Neural progenitor cell (in vitro differentiated cells): ENCODE data around the gene DMKN. TPM values are rescaled to one million over a fixed set of nuclear protein-coding genes. Genes with fewer than 3 reads are reported as not detected.

Experiments
- DNase-seq: peaks from one replicate; pipeline ENCODE4 v3.0.0-alpha.2; 2016; ENCODE audit warnings: low spot score
- H2AFZ ChIP-seq: fragments of 200-600 bp; sonication (generic); replicated peaks from 2 replicates; pipeline ENCODE4 v1.6.1; 2016; ENCODE audit warnings: antibody characterized with exemption
- H3F3A ChIP-seq: fragments of 200-600 bp; sonication (generic); 2 replicates; pipeline ENCODE4 v1.6.1; 2016; ENCODE audit warnings: antibody characterized with exemption, low read depth
- H3K27ac ChIP-seq: fragments of 200-600 bp; sonication (generic); 2 replicates; pipeline ENCODE4 v1.5.1; 2016; ENCODE audit warnings: mild to moderate bottlenecking
- H3K27me3 ChIP-seq: fragments of 200-600 bp; sonication (generic); 2 replicates; pipeline ENCODE4 v1.6.1; 2016; ENCODE audit warnings: mild to moderate bottlenecking, moderate library complexity
- H3K36me3 ChIP-seq: fragments of 200-600 bp; sonication (generic); 2 replicates; pipeline ENCODE4 v1.5.1; 2016
- H3K4me1 ChIP-seq: fragments of 200-600 bp; sonication (generic); 2 replicates; pipeline ENCODE4 v1.6.1; 2016; ENCODE audit warnings: mixed run types
- H3K4me2 ChIP-seq: fragments of 200-600 bp; sonication (generic); 2 replicates; pipeline ENCODE4 v1.6.1; 2016
- H3K4me3 ChIP-seq: fragments of 200-600 bp; sonication (generic); 2 replicates; pipeline ENCODE4 v1.5.1; 2016
- H3K79me2 ChIP-seq: fragments of 200-600 bp; sonication (generic); 2 replicates; pipeline ENCODE4 v1.6.1; 2016; ENCODE audit warnings: low read depth
- H3K9ac ChIP-seq: fragments of 200-600 bp; sonication (generic); 2 replicates; pipeline ENCODE4 v1.6.1; 2016
- H3K9me3 ChIP-seq: fragments of 200-600 bp; sonication (generic); 2 replicates; pipeline ENCODE4 v1.5.1; 2016; ENCODE audit warnings: low read depth
- H4K20me1 ChIP-seq: fragments of 200-600 bp; sonication (generic); 2 replicates; pipeline ENCODE4 v1.6.1; 2016; ENCODE audit warnings: low read depth
- H3K27ac Mint-ChIP-seq: 3 replicates; pipeline ENCODE4 v1.8.0; 2021; ENCODE audit warnings: mixed read lengths
- H3K27me3 Mint-ChIP-seq: 2 replicates; pipeline ENCODE4 v1.8.0; 2022; ENCODE audit warnings: low read depth, mild to moderate bottlenecking, inconsistent platforms, moderate library complexity, mixed read lengths; ENCODE audit not compliant: insufficient read depth
- H3K36me3 Mint-ChIP-seq: 3 replicates; pipeline ENCODE4 v1.8.0; 2021; ENCODE audit warnings: mixed read lengths
- H3K4me1 Mint-ChIP-seq: 3 replicates; pipeline ENCODE4 v1.8.0; 2021; ENCODE audit warnings: mixed read lengths
- H3K4me3 Mint-ChIP-seq: 3 replicates; pipeline ENCODE4 v1.8.0; 2021; ENCODE audit warnings: mild to moderate bottlenecking, moderate library complexity, mixed read lengths
- H3K9me3 Mint-ChIP-seq: 3 replicates; pipeline ENCODE4 v1.8.0; 2020; ENCODE audit warnings: mixed read lengths
- CTCF ChIP-seq: fragments of 200-600 bp; sonication (generic); IDR thresholded peaks from 2 replicates; pipeline ENCODE4 v1.5.1; 2017; ENCODE audit warnings: antibody characterized with exemption, mild to moderate bottlenecking
- EZH2 ChIP-seq: fragments of 200-600 bp; sonication (generic); IDR thresholded peaks from 2 replicates; pipeline ENCODE4 v1.6.1; 2017; ENCODE audit warnings: antibody characterized with exemption, mild to moderate bottlenecking, moderate library complexity
- EZH2phosphoT487 ChIP-seq: fragments of 200-600 bp; sonication (generic); IDR thresholded peaks from 2 replicates; pipeline ENCODE4 v1.6.1; 2017; ENCODE audit warnings: antibody characterized with exemption
- total RNA-seq: library from RNA; depleted of rRNA; stranded (reverse); fragments of >200 nt; gene quantifications from 2 replicates; pipeline ENCODE4 v1.2.3, GENCODE V29; 2015; ENCODE audit warnings: low replicate concordance

The DMKN gene
- total RNA-seq, 1 donor from 2014 or later, result 175 TPM

GRCh38 chr19:35552534-35553384 is 39.3 kb upstream of the DMKN start:
- Histone ChIP-seq H3F3A (peaks cover 11% of the 10 kb centered on the region), H3K9ac (no peak overlapping the region), H3K4me1 (no peaks in the 10 kb centered on the region), H3K36me3 (no peaks in the 10 kb centered on the region), H3K4me2 (no peak overlapping the region), H3K79me2 (no peaks in the 10 kb centered on the region), H2AFZ (no peak overlapping the region), H3K9me3 (no peaks in the 10 kb centered on the region), H3K27ac (no peak overlapping the region), H3K4me3 (no peak overlapping the region), H3K27me3 (peaks cover 22% of the 10 kb centered on the region), H4K20me1 (peaks cover 7% of the 10 kb centered on the region)
- H3K9me3 Mint-ChIP-seq, result no peaks in the 10 kb centered on the region
- H3K4me3 Mint-ChIP-seq, result no peak overlapping the region
- H3K27ac Mint-ChIP-seq, result no peak overlapping the region
- H3K27me3 Mint-ChIP-seq, result peaks cover 15% of the 10 kb centered on the region
- H3K4me1 Mint-ChIP-seq, result peaks cover 17% of the 10 kb centered on the region
- peaks cover 3% of the 10 kb centered on the region for H3K36me3 Mint-ChIP-seq
- no peak for DNase-seq
- TF ChIP-seq EZH2phosphoT487, result no peak
- TF ChIP-seq EZH2, result no peak
- no peak for TF ChIP-seq CTCF

GRCh38 chr19:35551091-35551810 is 37.8 kb upstream of the DMKN start:
- Mint-ChIP-seq H3K27ac (no peak overlapping the region), H3K36me3 (peaks cover 3% of the 10 kb centered on the region), H3K27me3 (peaks cover 11% of the 10 kb centered on the region), H3K4me3 (no peak overlapping the region), H3K4me1 (peaks cover 25% of the 10 kb centered on the region), H3K9me3 (no peaks in the 10 kb centered on the region)
- DNase-seq, result no peak
- Histone ChIP-seq H3K4me1 (peaks cover 4% of the 10 kb centered on the region), H3K36me3 (no peaks in the 10 kb centered on the region), H3K27ac (no peak overlapping the region), H3K4me3 (no peak overlapping the region), H3F3A (no peaks in the 10 kb centered on the region), H3K79me2 (peaks cover 12% of the 10 kb centered on the region), H3K9ac (no peak overlapping the region), H3K9me3 (no peaks in the 10 kb centered on the region), H4K20me1 (peaks cover 16% of the 10 kb centered on the region), H2AFZ (no peak overlapping the region), H3K4me2 (no peak overlapping the region), H3K27me3 (peaks cover 8% of the 10 kb centered on the region)
- TF ChIP-seq EZH2, result no peak
- TF ChIP-seq EZH2phosphoT487, result no peak
- no peak for TF ChIP-seq CTCF

GRCh38 chr19:35549879-35550523 is 36.6 kb upstream of the DMKN start:
- H3K27ac ChIP-seq, result no peak overlapping the region
- H3K79me2 ChIP-seq, result peaks cover 20% of the 10 kb centered on the region
- H3K4me1 Mint-ChIP-seq, result peaks cover 22% of the 10 kb centered on the region
- no peak overlapping the region for H3K27ac Mint-ChIP-seq
- H3K4me1 ChIP-seq, result peaks cover 7% of the 10 kb centered on the region
- no peaks in the 10 kb centered on the region for H3F3A ChIP-seq
- H3K4me2 ChIP-seq, result no peak overlapping the region
- H2AFZ ChIP-seq, result no peak overlapping the region
- no peak for DNase-seq
- H4K20me1 ChIP-seq, result peaks cover 18% of the 10 kb centered on the region
- no peak for TF ChIP-seq EZH2
- TF ChIP-seq EZH2phosphoT487, result no peak
- TF ChIP-seq CTCF, result no peak
- H3K9me3 ChIP-seq, result no peaks in the 10 kb centered on the region
- H3K27me3 Mint-ChIP-seq, result peaks cover 8% of the 10 kb centered on the region
- H3K36me3 ChIP-seq, result no peaks in the 10 kb centered on the region
- peaks cover 3% of the 10 kb centered on the region for H3K27me3 ChIP-seq
- H3K36me3 Mint-ChIP-seq, result peaks cover 3% of the 10 kb centered on the region
- no peak overlapping the region for H3K4me3 ChIP-seq
- H3K9ac ChIP-seq, result no peak overlapping the region
- H3K4me3 Mint-ChIP-seq, result no peak overlapping the region
- no peaks in the 10 kb centered on the region for H3K9me3 Mint-ChIP-seq
